GM21737 (cell line): ENCODE results near the gene ZNF749.

Source experiments
- ATAC-seq: cut with Tn5 transposase; IDR thresholded peaks from one replicate; pipeline ENCODE4 v1.9.1; 2021; ENCODE audit warnings: mild to moderate bottlenecking, moderate library complexity; ENCODE audit not compliant: unreplicated experiment

Gene ZNF749

GRCh38 chr19:57435062-57435978 is at the start of gene ZNF749:
Gene ZNF749, plus strand, starts transcription at chr19:57435325. Its CDS starts 254 bp downstream, at chr19:57435579.
- peak; percentile 96 for ATAC-seq

- no peak for ATAC-seq
Measured at GRCh38 chr19:57389194-57389729, 45.9 kb upstream of the ZNF749 start.

GRCh38 chr19:57389730-57390598 is 45.2 kb upstream of the ZNF749 start, which contains the start of gene ZNF548:
Gene ZNF548, plus strand, starts transcription at chr19:57389854. Its CDS starts 246 bp downstream, at chr19:57390100.
- peak; percentile 94 for ATAC-seq

GRCh38 chr19:57395710-57396109 is 39.4 kb upstream of the ZNF749 start:
- no peak for ATAC-seq

GRCh38 chr19:57398868-57399267 is 36.3 kb upstream of the ZNF749 start:
- no peak for ATAC-seq

- ATAC-seq, result no peak
Measured at GRCh38 chr19:57403737-57404563, 31.2 kb upstream of the ZNF749 start.

GRCh38 chr19:57406516-57407123 is 28.5 kb upstream of the ZNF749 start:
- no peak for ATAC-seq

GRCh38 chr19:57410877-57411671 is 24.1 kb upstream of the ZNF749 start, which contains the start of gene ZNF17:
Gene ZNF17, plus strand, starts transcription at chr19:57411161. Its CDS starts 2,455 bp downstream, at chr19:57413616.
- peak; percentile 97 for ATAC-seq

- no peak for ATAC-seq
Measured at GRCh38 chr19:57419439-57419838, 15.7 kb upstream of the ZNF749 start.

GRCh38 chr19:57421037-57421436 is 14.1 kb upstream of the ZNF749 start:
- ATAC-seq, result no peak

- peak; percentile 3 for ATAC-seq
Measured at GRCh38 chr19:57434386-57435061, 601 bp upstream of the ZNF749 start.

GRCh38 chr19:57436417-57436816 is 1.3 kb downstream of the ZNF749 start:
- no peak for ATAC-seq

GRCh38 chr19:57437931-57438330 is 2.8 kb downstream of the ZNF749 start:
- no peak for ATAC-seq

GRCh38 chr19:57438925-57439324 is 3.8 kb downstream of the ZNF749 start:
- no peak for ATAC-seq

- ATAC-seq, result no peak
Measured at GRCh38 chr19:57441979-57442752, 7.0 kb downstream of the ZNF749 start.

GRCh38 chr19:57443121-57443696 is 8.1 kb downstream of the ZNF749 start:
- no peak for ATAC-seq

GRCh38 chr19:57452307-57452706 is 17.2 kb downstream of the ZNF749 start:
- no peak for ATAC-seq
